Mammary epithelial cell (primary cell): ENCODE data around the gene LATS2.

ENCODE experiments used
- EZH2 ChIP-seq: IDR thresholded peaks from 2 replicates; pipeline ENCODE4 v1.6.1; 2012; ENCODE audit warnings: low read length, inconsistent platforms, borderline replicate concordance
- TF ChIP-seq, protein P1 (sequence below), 2 donors: IDR thresholded peaks in 1 of 2; conservative IDR thresholded peaks in 1 of 2; 2 replicates each; pipeline ENCODE4 v1.5.1; 2011 to 2012; ENCODE audit warnings: inconsistent platforms in 2 of 2, low read length in 2 of 2, mild to moderate bottlenecking in 2 of 2, control low read depth in 1 of 2, low read depth in 1 of 2; ENCODE audit not compliant: insufficient read depth in 1 of 2; ENCODE audit errors: extremely low read depth in 1 of 2

DNA sequence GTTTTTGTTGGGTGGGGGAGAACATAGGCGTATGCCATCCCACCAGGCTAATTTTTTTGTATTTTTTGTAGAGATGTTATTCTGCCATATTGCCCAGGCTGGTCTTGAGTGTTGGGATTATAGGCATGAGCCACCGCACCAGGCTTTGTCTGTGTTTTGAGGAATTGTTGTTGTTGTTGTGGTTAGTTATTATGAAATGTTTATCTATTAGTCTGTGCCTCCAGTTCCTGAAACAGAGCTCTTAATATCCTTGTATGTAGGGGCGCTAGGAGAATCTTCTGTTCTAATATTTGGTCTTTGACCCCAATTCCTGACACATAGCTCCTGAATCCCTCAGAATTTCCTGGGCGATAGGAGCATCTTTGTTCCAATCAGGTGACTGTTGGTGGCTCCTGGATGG, 5.6 kb upstream of the LATS2 start:
- TF ChIP-seq, protein P1, sequence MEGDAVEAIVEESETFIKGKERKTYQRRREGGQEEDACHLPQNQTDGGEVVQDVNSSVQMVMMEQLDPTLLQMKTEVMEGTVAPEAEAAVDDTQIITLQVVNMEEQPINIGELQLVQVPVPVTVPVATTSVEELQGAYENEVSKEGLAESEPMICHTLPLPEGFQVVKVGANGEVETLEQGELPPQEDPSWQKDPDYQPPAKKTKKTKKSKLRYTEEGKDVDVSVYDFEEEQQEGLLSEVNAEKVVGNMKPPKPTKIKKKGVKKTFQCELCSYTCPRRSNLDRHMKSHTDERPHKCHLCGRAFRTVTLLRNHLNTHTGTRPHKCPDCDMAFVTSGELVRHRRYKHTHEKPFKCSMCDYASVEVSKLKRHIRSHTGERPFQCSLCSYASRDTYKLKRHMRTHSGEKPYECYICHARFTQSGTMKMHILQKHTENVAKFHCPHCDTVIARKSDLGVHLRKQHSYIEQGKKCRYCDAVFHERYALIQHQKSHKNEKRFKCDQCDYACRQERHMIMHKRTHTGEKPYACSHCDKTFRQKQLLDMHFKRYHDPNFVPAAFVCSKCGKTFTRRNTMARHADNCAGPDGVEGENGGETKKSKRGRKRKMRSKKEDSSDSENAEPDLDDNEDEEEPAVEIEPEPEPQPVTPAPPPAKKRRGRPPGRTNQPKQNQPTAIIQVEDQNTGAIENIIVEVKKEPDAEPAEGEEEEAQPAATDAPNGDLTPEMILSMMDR (conservative IDR thresholded peaks at IDR 0.05 in 1 of 2, IDR thresholded peaks at IDR 0.05 in 1 of 2; ENCODE audit: extremely low read depth in 1 of 2, insufficient read depth in 1 of 2, low read depth in 1 of 2, low read length in 2 of 2), result no peak
- no peak for TF ChIP-seq EZH2
